Colonic mucosa (tissue), 4 donors: ENCODE measurements around the gene NSMF. TPM values are rescaled to one million over a fixed set of nuclear protein-coding genes. Genes with fewer than 3 reads are reported as not detected.

Source experiments
- DNase-seq: peaks from one replicate; pipeline ENCODE4 v3.0.0-alpha.2; 2020
- H3K27ac ChIP-seq: fragments of 200-600 bp; one replicate; pipeline ENCODE4 v1.8.0; 2021
- H3K27me3 ChIP-seq: fragments of 200-600 bp; one replicate; pipeline ENCODE4 v1.8.0; 2021
- H3K36me3 ChIP-seq: fragments of 200-600 bp; one replicate; pipeline ENCODE4 v1.8.0; 2021
- H3K4me1 ChIP-seq: fragments of 200-600 bp; one replicate; pipeline ENCODE4 v1.8.0; 2021; ENCODE audit warnings: mild to moderate bottlenecking
- H3K4me3 ChIP-seq: fragments of 200-600 bp; one replicate; pipeline ENCODE4 v1.8.0; 2021
- H3K9ac ChIP-seq, 2 donors: one replicate each; pipeline ENCODE4 v1.7.0; 2013; ENCODE audit warnings: control low read depth in 2 of 2, low read depth in 2 of 2, low read length in 2 of 2
- H3K9me3 ChIP-seq: fragments of 200-600 bp; one replicate; pipeline ENCODE4 v1.8.0; 2021
- CTCF ChIP-seq: fragments of 200-600 bp; IDR thresholded peaks from one replicate; pipeline ENCODE4 v1.8.0; 2022; ENCODE audit warnings: antibody characterized with exemption, mild to moderate bottlenecking
- intact Hi-C: fragments of 100-400 bp; cut with DNase I; formaldehyde crosslinking; loops from one replicate; pipeline ENCODE4 v1.14.1; 2022
- total RNA-seq, 2 donors: library from RNA; stranded (reverse); fragmentation: NEBNext Ultra II Directional in 1 of 2; extraction: Animal tissue kit (Norgen Biotek cat#: 25700) in 1 of 2; gene quantifications; one replicate each; pipeline ENCODE4 v1.2.1, GENCODE V29; 2021
- donor health status: healthy.
- donor health status: DM: no; HTN: no; CAD: no.
- donor health status: DM: no; HTN: no; CAD: no.

Gene NSMF
- total RNA-seq, 2 donors from 2014 or later = 33.7 to 47.8 TPM

GRCh38 chr9:137426018-137426681 lies 33.0 kb downstream of the NSMF start:
- Histone ChIP-seq H3K27me3 (no peaks in the 10 kb centered on the region), H3K9ac (no peak overlapping the region), H3K4me3 (no peak overlapping the region), H3K27ac (no peak overlapping the region), H3K36me3 (no peaks in the 10 kb centered on the region), H3K4me1 (no peaks in the 10 kb centered on the region), H3K9me3 (no peaks in the 10 kb centered on the region)
- TF ChIP-seq CTCF = no peak
- intact Hi-C loops = no loop called here
- no peak for DNase-seq

GRCh38 chr9:137423514-137424291 lies 35.4 kb downstream of the NSMF start:
- peak; percentile 62 for DNase-seq
- Histone ChIP-seq H3K9ac (peak overlapping the region; percentile 92 to 99), H3K27ac (peak overlapping the region; percentile 86), H3K27me3 (no peaks in the 10 kb centered on the region), H3K4me1 (no peaks in the 10 kb centered on the region), H3K9me3 (no peaks in the 10 kb centered on the region), H3K36me3 (no peaks in the 10 kb centered on the region), H3K4me3 (peak overlapping the region; percentile 98)
- TF ChIP-seq CTCF = peak; percentile 6
- intact Hi-C loops = no loop called here

GRCh38 chr9:137422604-137423513 lies 36.3 kb downstream of the NSMF start, which contains the start of the genes EXD3 and NOXA1:
Gene EXD3 (minus strand): TSS chr9:137423162. CDS start chr9:137395357, 27,805 bp downstream.
Gene NOXA1 (plus strand): TSS chr9:137423393. CDS start chr9:137423530, 137 bp downstream.
- H3K4me3 ChIP-seq = peak within 1 kb of the TSS; percentile 98
- H3K27ac ChIP-seq = peak within 1 kb of the TSS; percentile 86
- no peaks in the 10 kb centered on the region for H3K36me3 ChIP-seq
- H3K9me3 ChIP-seq = no peaks in the 10 kb centered on the region
- TF ChIP-seq CTCF = peak; percentile 19
- peak within 1 kb of the TSS; percentile 94 to 99 for H3K9ac ChIP-seq
- DNase-seq = peak; percentile 96
- intact Hi-C loops = no loop called here
- no peaks in the 10 kb centered on the region for H3K27me3 ChIP-seq
- H3K4me1 ChIP-seq = no peaks in the 10 kb centered on the region

- Histone ChIP-seq H3K27ac (peak overlapping the region; percentile 85), H3K36me3 (no peaks in the 10 kb centered on the region), H3K27me3 (no peaks in the 10 kb centered on the region), H3K9me3 (no peaks in the 10 kb centered on the region), H3K4me3 (peak overlapping the region; percentile 98), H3K4me1 (no peaks in the 10 kb centered on the region), H3K9ac (peak overlapping the region; percentile 90 to 94)
- TF ChIP-seq CTCF = no peak
- intact Hi-C loops = no loop called here
- DNase-seq = no peak
Observed at GRCh38 chr9:137421838-137422603, 37.1 kb downstream of the NSMF start.
